ENCODE results near the gene FANCL.
"Not testable (repeated sequence)": the region's sequence is repeated elsewhere in the genome, so short reads cannot be mapped to it uniquely, and the experiment has no call there.

The FANCL gene

DNA sequence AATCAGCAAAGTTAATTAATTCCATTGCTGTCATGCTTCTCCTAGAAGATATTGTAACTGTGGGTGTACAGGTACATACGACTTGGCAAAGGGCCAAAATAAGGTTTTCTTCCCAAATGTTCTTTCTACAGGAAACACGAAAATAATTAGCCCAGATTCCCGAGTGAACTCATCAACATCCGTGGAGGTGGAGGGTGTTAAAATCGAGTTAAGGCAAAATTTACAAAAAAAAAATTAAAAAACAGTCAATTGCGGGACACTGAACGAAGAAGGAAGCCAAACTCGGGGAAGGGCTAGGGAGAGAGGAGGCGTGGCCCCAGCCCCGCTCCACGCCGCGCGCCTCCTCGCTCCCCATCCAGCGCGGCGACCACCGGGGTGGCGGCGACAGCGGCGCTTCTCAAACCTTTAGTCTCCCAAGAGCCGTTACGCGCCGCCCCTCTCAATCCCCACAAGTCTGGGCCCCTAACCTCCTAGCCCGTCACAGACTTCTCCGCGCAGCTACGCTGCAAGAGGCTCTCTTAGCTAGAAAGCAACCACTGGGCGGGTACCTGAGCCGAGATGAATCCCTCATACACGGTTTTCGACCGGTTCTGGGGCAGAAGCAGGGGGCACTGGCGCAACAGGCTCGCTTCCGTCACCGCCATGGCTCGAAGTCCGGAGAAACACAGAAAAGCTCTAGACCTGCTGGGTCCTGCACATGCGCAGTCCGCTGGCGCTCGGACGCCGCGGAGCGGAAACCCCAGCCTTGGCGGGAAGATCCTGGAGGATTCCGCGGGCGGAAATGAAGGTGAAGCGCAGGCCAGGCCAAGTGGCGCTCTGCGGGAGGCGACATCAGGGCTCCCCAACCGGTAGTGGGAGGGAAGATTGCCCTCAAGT, at the start of gene FANCL:
TSS of gene FANCL (minus strand) at position 656 of the 876 bp plus-strand sequence. CDS start at position 644, 12 bp downstream.
- peak; percentile 41 for DNase-seq (ENCODE audit: low read depth)
- peak within 1 kb of the TSS; percentile 61 for H3K4me3 ChIP-seq (ENCODE audit: low read depth, low read length)

DNA sequence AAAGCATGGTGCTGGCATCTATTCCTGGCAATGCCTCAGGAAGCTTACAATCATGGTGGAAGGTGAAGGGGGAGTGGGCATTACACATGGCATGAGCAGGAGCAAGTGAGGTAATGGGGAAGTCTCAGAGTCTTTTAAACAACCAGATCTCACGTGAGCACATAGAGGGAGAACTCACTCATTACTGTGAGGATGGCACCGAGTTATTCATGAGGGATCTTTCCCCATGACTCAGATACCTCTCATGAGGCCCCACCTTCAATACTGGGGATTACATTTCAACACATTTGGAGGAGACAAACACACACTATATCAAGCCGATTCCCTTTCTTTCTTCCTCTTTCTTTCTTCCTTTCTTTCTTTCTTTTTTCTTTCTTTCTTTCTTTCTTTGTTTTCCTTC, 47.9 kb upstream of the FANCL start:
- no peak for DNase-seq (ENCODE audit: low read depth)
- no peak overlapping the region for H3K4me3 ChIP-seq (ENCODE audit: low read depth, low read length)

DNA sequence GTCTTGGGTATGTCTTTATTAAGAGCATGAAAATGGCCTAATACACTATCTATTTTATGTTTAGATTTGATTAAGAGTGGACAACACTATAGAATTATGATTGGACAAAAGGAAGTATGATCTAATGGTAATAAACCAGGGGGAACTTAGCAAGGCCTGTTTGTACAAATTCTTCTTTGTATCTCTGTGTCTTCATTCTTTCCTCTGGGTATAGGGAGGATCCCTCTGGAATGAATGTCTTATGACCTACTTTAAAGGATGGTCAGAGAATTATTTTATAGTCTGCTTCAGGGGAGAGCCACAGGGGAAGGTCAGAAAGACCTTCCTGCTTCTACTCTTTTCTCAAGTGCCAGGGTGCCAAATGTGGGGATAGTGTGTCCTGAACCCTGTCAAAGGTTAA, 42.8 kb upstream of the FANCL start:
- no peak overlapping the region for H3K4me3 ChIP-seq (ENCODE audit: low read depth, low read length)
- no peak for DNase-seq (ENCODE audit: low read depth)

DNA sequence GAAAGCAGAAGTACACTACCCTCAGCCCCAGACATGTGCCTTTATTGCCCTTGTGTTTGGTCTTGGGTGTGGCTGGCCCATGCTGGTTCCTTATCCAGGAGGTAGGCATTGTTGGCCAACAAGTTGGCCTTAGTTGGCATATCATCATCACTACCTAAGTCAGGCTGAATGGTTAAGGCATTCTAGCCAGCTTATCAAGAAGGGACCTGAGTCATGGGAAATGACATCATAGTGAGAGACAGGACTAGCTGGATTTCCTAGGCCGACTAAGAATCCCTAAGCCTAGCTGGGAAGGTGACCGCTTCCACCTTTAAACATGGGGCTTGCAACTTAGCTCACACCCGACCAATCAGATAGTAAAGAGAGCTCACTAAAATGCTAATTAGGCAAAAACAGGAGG, 34.0 kb upstream of the FANCL start:
- DNase-seq (ENCODE audit: low read depth); H3K4me3 ChIP-seq (ENCODE audit: low read depth, low read length): not testable (repeated sequence)

DNA sequence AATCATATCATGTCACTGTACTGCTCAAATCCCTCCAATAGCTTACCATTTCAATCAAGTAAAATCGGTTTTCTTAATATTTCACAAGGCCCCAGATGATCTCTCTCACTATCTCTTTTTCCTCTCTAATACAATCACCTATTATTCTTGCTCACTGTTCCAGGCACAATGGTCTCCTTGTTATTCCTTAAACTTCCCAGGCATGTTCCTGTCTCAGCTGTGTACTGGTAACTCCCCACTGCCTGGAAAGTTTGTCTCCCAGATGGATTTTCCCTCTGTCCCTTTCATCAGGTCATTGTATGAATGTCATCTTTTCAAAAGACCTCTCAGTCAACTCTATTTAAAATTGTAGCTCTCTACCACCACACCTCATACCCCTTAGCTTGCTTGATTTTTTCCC, 30.7 kb upstream of the FANCL start:
- DNase-seq (ENCODE audit: low read depth), result no peak
- H3K4me3 ChIP-seq (ENCODE audit: low read depth, low read length), result no peak overlapping the region

DNA sequence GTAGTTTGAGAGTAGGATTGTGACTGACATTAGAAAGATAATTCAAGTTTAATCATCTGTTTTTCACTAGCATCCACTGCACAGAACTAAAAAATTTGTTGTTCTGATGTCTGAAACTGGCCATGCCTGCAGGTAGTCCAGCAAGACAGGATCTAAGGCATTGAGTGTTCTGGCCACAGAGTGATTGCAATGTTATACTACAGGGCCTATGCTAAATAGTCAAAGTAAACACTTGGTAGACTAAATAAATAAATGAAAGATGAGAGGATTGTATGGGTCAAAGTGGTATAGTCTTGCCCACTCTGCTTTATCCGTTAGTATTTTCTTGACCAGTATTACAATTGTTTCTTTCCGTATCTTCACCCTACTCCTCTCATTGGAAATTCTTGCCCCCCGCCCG, 27.6 kb upstream of the FANCL start:
- no peak overlapping the region for H3K4me3 ChIP-seq (ENCODE audit: low read depth, low read length)
- DNase-seq (ENCODE audit: low read depth), result no peak

DNA sequence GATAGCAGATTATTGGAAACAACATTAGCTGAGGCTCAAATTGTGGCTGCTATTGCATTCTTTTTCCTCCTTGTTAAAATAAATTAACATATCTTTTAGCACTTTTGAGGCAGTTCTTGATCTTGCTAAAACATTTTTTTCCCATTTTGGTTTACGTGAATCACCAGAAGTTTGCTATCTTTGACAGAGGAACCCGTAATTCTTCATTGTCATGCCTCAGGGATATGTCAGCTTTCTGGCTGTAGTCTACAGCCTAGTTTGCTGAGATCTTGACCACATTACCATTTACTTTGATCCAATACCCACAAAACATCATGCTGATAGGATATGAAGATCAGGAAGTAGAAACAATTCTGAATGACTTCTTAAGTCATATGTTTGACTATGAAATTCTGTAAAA, 25.1 kb upstream of the FANCL start:
- H3K4me3 ChIP-seq (ENCODE audit: low read depth, low read length), result no peak overlapping the region
- no peak for DNase-seq (ENCODE audit: low read depth)

DNA sequence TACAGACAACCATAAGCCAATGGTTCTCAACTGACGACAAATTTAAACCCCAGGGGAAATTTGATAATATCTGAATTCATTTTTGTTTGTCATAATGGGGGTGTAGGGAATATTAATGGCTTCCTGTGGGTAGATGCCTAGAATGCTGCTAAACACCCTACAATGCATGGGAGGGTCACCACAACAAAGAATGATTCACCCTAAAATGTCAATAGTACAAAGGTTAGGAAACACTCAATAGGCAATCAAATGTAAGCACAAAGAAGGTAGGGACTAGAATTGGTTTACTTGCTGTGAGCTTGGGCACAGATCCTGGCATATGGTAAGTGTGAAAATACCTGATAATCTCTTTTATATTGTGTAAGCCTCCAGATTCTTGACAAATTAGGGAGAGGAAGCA, 20.1 kb upstream of the FANCL start:
- H3K4me3 ChIP-seq (ENCODE audit: low read depth, low read length), result no peak overlapping the region
- no peak for DNase-seq (ENCODE audit: low read depth)

DNA sequence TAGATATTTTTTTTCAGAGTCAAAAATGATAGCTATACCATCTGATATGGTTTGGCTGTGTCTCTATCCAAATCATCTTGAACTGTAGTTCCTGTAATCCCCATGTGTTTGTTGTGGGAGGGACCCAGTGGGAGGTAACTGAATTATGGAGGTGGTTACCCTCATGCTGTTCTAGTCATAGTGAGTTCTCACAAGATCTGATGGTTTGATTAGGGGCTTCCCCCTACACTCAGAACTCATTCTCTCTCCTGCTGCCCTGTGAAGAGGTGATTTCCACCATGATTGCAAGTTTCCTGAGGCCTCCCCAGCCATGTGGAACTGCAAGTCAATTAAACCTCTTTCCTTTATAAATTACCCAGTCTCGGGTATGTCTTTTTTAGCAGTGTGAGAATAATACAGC, 17.3 kb upstream of the FANCL start:
- not testable (repeated sequence) for H3K4me3 ChIP-seq (ENCODE audit: low read depth, low read length); DNase-seq (ENCODE audit: low read depth)

DNA sequence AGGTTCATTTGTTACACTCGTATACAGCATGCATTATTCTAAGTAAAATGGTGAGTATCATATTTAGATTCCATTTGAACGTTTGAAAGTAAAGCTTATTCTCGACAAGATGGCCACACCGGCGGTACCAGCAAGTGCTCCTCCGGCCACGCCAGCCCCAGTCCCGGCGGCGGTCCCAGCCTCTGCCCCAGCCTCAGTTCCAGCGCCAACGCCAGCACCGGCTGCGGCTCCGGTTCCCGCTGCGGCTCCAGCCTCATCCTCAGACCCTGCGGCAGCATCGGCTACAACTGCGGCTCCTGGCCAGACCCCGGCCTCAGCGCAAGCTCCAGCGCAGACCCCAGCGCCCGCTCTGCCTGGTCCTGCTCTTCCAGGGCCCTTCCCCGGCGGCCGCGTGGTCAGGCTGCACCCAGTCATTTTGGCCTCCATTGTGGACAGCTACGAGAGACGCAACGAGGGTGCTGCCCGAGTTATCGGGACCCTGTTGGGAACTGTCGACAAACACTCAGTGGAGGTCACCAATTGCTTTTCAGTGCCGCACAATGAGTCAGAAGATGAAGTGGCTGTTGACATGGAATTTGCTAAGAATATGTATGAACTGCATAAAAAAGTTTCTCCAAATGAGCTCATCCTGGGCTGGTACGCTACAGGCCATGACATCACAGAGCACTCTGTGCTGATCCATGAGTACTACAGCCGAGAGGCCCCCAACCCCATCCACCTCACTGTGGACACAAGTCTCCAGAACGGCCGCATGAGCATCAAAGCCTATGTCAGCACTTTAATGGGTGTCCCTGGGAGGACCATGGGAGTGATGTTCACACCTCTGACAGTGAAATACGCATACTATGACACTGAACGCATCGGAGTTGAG, 10.4 kb upstream of the FANCL start:
- DNase-seq (ENCODE audit: low read depth); H3K4me3 ChIP-seq (ENCODE audit: low read depth, low read length): not testable (repeated sequence)

DNA sequence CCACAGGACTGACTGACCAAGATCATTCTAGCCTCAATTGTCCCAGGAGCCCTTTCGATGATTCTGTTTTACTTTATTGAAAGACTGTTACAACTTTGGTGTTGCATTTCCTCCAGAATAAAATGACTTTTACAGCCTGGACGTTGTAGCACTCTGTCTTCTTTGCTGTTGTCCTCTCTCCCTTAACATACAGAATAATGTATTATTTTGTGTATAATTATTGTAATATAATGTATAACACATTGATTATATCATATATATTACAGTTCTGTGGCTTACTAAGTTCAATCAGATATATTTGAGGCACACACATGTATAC, 380 bp upstream of the FANCL start:
- H3K4me3 ChIP-seq (ENCODE audit: low read depth, low read length), result peak overlapping the region; percentile 61
- no peak for DNase-seq (ENCODE audit: low read depth)

DNA sequence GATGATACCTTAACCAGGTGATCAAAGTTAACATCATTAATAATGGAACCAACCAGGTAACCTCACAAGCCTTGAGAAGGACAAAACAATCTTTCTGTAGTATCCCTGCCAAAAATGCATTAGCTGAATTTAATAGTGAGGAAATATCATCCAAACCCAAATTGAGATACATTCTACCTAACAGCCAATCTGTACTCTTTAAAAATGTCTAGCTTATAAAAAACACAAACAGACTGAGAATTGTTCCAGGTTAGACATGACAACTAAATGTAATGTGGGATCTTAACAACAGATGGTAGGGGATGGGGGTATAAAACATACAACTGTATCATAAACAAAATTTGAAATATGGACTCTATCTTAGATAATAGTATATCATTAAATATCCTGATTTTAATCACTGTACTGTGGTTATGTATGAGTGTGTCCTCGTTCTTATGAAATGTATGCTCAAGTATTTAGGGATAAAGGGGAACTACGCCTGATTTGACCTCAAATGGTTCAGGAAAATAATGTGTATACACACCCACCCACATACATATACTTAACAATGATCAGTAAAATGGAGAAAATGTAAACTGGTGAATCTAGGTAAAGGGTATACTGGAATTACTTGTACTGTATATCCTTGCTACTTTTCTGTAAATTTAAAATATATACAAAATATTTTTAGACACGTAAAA, 1.7 kb downstream of the FANCL start:
- no peak overlapping the region for H3K4me3 ChIP-seq (ENCODE audit: low read depth, low read length)
- DNase-seq (ENCODE audit: low read depth), result no peak

DNA sequence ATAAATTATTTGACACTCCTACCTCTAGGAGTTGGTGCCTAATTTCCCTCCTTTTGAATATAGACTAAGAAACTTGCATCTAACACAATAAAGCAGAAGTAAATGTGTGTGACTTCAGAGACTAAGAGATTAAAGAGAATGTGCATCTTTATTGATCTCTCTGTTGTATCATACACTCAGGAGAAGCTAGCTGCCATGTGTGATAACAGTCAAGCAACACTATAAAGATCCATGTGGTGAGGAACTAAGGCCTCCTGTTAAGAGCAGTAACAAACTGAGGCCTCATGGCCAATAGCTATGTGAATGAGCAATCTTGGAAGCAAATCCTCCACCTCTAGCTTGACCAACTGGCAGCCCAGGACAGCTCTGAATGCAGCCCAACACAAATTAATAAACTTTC, 3.4 kb downstream of the FANCL start:
- H3K4me3 ChIP-seq (ENCODE audit: low read depth, low read length), result no peak overlapping the region
- no peak for DNase-seq (ENCODE audit: low read depth)

DNA sequence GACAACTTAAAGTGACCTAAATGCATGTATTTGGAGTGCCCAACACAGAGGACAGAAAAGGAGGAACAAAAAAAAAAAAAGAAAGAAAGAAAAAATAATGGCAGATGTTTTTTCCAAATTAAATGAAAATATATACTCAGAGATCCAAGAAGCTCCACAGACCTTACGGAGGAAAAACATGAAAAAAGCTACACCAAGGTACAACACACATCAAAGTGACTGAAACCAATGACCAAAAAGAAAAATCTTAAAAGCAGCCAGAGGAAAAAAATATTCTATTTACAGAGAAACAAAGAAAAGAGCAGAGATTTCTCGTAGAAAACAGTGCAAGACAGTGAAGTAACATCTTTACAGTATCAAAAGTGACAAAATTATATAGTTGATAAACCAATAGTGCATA, 5.1 kb downstream of the FANCL start:
- no peak overlapping the region for H3K4me3 ChIP-seq (ENCODE audit: low read depth, low read length)
- DNase-seq (ENCODE audit: low read depth), result no peak

DNA sequence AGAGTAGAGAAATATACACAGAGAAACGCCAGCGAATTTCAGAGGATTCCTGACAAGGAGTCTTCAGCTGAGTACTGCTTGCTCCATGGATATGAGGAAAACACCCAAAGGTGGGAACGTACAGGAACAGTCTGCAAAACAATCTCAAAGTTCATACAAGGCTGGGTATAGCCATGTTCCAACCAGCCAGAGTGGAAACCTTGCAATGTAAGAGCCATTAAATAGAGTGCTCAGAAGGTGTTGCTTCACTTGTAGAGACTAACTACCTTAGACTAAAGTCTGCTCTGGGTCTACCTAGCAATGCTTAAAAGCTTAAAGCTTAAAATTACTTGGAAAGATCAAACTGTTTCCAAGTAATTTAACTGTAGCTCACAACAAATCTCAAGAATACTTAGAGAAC, 6.0 kb downstream of the FANCL start:
- DNase-seq (ENCODE audit: low read depth), result no peak
- H3K4me3 ChIP-seq (ENCODE audit: low read depth, low read length), result no peak overlapping the region

DNA sequence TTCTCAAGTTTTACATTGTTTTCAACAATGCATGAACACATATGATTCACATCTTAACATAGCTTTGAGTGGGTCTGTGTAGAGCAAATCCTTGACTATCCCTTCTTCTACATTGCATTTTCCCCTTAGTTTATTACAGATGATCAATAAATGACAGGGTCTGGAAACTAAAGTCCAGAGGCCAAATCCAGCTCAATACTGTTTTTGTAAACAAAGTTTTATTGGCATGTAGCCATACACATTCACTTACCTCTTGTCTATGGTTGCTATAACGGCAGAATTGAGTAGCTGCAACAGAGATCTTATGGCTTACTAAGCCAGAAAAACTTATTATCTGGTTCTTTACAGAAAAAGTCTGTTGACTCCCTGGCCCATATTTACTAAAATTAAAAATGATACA, 12.8 kb downstream of the FANCL start:
- H3K4me3 ChIP-seq (ENCODE audit: low read depth, low read length), result no peak overlapping the region
- DNase-seq (ENCODE audit: low read depth), result no peak

DNA sequence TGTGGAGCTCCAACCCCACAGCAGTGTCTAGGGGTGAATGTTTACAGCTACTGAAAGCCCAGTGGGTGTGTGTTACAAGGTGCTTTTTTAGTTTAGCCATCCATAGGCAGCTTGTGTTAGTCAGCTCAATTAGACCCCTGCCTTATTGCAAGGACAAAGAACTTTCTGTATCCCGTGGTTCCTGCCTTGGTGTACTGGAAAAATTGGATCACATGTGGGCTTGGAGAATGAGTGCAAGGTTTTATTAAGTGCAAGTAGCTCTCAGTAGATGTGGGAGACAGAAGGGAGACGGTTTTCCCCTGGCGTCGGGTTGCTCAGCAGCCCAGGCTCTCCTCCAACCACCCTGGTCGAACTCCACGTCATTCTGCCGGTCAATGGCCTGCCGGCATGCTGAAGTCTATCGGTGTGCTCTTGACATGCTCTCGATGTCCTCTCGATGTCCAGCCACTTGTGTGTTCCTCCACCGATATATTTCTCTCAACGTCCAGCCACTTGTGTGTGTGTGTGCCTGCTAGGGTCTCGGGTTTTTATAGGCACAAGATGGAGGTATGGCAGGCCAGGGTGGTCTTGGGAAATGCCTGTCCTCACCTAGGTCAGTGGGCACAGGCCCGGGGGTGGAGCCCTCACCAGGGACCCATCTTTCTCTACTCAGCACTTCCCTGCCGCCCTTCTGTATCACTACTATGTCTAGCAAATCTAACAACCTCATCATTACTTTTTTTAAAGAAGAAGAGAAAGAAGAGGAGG, 13.8 kb downstream of the FANCL start:
- H3K4me3 ChIP-seq (ENCODE audit: low read depth, low read length), result no peak overlapping the region
- DNase-seq (ENCODE audit: low read depth), result no peak

DNA sequence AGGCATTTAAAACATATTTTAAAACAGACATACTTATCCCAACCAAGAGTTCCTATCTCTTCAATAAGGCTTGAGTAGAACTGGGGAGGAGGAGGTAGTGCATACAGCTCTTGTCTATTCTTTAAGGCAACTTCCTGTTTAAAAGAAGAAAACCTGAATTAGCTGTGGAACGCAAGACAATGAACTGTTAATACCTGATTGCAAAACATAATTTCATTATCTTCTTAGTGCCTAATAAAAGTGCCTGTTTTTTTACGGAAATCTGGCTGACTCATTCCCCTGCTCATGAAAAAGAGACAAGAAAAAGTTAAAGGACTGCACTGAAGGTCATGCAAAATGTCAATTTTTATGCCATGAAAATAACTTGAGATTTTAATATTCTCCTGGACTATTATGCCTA, 19.2 kb downstream of the FANCL start:
- DNase-seq (ENCODE audit: low read depth), result no peak
- H3K4me3 ChIP-seq (ENCODE audit: low read depth, low read length), result no peak overlapping the region

DNA sequence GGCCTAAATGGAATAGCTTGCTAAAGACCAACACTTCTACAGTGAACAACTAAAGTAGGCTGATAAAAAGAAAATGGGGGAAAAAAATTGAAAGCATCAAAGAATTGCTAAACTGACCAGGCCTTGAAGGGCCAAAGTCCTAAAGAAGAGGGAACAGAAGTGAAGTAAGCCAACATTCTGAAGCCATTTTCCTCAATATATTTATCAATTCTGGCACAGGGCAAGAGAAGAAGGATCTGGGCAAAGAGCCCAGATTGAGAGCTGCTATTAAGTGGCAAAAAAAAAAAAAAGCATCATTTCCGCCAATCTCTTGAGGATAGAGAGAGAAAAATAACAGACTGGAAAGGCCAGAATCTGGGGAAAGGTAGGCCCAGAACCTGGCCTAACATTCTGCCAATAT, 25.7 kb downstream of the FANCL start:
- H3K4me3 ChIP-seq (ENCODE audit: low read depth, low read length), result no peak overlapping the region
- peak; percentile 4 for DNase-seq (ENCODE audit: low read depth)

All from skeletal muscle cell (primary cell).